T1000 (cell line): Measurements from ENCODE around the gene HSDL1.

Experiments
- DNase-seq: peaks from one replicate; lab custom pipeline; 2025; ENCODE audit warnings: mixed read lengths; lab: John Stamatoyannopoulos, UW

The HSDL1 gene

DNA sequence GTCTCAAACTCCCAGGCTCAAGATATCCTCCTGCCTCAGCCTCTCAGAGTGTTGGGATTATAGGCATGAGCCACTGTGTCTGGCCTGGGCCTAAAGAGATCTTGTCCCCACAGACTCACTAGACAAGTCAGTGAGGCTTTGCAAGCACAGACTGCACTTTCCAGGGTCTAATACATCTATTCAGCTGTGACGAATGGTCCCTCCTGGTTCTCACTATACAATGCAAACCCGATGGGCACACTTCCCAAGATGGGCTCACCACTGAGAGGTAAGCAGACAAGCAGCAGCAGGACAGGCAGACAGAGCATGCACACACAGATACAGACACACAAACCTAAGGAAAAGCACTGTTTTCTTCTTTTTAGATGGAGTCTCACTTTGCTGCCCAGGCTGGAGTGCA, 37.1 kb downstream of the HSDL1 start:
- DNase-seq, result no peak

DNA sequence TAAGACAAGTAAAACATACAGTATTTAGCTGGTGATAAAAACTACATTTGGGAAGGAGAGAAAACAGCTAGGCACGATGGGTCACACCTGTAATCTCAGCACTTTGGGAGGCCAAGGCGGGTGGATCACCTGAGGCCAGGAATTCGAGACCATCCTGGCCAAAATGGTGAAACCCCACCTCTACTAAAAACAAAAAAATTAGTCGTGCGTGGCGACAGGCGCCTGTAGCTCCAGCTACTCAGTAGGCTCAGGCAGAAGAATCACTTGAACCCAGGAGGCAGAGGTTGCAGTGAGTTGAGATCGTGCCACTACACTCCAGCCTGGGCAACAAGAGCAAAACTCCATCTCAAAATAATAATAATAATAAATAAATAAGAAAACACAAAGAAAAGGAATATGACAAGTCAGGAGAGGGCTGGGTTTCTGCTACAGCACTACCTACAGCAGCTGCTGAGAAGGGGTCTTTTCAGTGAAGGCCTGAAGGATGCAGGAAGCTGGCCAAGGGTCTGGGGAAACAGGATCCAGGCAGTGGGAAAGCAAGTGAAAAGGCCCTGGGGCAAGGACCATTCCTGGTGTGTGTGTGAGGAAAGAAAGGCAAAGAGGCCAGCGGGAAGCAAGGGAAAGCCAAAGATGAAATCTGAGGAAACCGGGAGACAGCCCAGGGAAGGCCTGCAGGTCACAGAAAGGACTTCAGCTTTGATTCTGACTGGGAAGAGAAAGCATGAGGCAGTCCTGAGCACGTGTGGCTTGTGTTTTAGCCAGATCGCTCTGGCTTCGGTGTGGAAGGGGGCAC, 38.8 kb downstream of the HSDL1 start:
- no peak for DNase-seq

DNA sequence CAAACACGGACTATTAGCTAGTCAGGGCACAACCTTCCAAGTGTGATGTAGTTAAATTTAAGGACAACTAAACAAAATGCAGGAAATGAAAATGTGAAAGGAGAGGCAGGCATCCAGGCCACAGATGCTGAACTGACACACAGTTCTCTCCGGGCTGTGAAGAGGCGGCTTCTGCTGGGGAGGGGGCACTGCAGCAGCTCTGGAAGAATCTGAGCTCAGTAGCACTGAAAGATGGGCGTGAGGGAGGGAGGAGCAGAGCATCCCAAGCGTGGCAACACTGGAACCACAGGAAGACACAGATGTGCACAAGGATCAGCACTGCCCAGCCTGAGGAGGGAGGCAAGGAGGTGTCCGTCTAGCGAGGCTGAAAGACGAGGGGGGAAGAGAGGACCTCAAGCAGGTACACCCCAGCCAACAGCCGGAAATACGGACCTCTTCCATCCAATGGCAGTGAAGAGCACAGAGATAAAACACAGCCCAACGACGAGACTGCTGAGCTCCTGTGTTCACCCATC, 39.6 kb downstream of the HSDL1 start:
- no peak for DNase-seq

DNA sequence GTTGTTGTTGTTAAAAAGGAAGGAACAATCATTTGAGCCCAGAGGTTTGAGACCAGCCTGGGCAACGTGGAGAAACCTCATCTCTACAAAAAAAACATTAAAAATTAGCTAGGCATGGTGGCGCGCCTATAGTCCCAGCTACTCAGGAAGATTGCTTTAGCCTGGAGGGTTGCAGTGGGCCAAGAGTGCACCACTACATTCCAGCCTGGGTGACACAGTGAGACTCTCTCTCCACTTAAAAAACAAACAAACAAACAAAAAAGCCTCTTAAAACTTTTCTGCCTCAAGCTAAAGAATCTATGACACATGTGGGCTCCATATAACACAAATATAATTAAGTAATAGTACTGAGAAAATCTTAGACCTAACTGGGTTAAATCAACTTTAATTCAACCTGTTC, 40.7 kb downstream of the HSDL1 start:
- DNase-seq, result no peak

DNA sequence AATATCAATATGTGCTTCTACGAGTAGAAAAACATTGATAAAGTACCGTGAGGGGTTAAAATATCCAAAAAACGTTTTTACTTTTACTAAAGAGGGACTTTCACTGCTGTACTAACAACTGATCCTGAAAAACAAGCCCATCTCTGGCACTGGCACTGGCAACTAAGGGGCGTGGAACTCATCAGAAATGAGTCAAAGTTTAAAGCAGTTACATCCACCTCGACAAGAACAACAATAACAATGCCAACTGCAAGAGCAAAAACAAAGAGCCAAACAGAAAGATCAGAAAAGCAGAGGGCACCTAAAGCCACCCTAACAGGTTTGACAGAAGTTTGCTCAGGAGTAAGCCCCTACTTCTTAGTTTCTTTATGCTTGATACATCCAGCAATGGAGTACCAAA, 41.3 kb downstream of the HSDL1 start:
- no peak for DNase-seq

DNA sequence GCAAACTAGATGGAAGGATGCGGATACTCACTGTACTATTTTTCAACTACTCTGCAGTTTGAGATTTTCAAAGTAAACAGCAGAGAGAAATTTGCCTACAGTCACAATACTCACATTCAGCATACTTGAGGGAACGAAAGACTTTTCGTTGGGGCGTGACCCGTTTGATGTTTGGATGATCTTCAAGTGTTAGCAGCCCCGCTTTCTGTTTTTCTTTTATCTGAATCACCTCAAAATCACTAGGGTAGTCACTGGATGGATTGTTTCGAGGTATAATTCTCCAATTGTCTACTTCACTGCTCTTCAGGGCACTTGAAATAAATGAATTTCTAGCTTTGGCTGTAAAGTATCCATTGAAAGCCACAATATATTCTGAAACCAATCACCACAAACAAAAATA, 46.0 kb downstream of the HSDL1 start:
- no peak for DNase-seq

DNA sequence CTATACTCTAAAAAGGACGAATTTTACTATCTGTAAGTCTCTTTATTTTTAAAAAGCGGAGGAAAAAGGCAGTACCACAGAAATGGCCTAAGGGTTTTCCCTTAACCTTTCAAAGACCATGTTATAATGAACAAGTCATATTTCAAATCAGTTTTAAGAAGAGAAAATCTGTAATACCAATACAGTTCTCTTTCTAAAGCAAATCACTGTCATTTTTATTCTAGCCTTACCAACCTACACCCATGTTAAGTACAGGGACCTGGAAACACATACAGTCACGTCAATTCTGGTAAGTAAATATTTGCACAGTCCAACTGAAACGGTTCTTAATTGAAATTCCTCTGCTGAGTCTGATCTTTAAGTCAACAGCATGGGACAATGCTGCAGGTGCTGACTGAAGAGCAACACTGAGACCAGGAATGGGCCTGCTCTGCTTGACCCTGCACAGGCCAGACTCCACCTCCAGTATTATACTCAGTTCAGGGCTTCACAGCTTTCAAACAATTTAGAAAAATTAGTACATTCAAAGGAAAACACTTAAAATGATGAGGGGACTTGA, 48.5 kb downstream of the HSDL1 start:
- no peak for DNase-seq

DNA sequence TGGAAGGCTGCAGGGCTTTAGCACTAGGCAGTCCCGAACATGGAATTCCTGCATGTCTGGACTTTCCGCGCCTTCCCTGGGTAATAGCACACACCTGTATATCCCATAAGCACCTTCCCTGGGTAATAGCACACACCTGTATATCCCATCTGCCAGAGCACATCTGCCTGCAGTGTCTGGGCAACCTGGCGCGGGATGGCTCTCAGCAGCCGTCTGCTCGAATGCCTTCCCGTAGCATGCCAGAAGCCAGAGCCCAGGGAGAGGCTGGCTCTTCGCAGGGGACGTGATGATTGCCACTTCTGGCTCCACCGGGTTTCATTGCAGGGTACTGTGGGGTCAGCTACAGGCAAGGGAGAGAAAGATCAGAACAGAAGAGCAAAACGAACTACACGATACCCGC, 49.5 kb downstream of the HSDL1 start:
- no peak for DNase-seq

DNA sequence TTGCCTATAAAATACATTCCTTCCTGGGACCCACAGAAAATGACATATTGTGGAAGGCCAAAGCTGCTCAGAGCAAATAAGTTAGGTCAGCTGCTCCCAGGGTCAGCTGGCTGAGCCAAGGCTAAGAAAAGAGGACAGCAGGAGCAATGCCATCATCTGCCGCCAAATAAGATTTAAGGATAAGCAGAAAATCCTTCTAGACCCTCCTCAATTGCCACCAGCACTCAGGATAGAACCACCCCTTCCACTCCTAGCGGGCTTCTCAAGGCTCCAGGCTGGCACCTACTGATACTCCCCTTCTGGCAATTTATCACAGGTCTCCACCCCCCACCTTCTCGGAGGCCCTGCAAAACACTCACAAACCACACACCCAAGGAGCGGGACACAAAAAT, 51.1 kb downstream of the HSDL1 start:
- no peak for DNase-seq

DNA sequence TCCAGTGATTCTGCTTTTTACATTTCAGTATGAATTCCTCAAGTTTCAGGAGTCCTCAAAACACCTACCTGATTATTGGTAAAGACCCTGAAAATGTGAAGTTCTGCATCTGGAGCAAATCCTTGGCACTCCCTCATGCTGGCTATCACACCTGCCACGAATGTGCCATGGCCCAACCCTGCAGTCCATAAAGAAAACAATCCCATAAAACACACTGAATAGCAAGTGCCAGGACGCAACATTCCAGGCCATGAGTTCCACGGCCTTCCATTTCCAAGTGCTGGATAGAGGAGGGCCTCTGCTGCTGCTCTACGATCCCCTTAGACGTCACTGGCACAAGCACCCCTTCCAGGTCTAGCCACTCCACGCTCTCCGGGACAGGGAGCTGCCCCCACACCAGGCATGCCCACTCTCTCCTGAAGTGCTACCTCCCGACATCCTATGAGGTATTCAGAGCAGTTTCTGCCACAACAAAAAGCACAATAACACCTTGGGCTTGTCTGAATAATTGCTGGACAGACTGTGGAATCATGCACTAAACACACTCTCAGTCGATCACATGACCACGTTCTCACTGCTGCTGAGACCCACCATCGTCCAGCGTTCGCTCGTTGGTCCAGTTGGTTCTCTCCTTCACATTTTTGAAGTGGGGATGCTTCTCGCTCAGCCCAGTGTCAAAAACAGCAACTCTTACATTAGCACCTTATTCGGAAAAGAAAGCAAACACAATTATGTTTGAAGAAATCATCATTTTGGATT, 51.7 kb downstream of the HSDL1 start:
- DNase-seq, result no peak

DNA sequence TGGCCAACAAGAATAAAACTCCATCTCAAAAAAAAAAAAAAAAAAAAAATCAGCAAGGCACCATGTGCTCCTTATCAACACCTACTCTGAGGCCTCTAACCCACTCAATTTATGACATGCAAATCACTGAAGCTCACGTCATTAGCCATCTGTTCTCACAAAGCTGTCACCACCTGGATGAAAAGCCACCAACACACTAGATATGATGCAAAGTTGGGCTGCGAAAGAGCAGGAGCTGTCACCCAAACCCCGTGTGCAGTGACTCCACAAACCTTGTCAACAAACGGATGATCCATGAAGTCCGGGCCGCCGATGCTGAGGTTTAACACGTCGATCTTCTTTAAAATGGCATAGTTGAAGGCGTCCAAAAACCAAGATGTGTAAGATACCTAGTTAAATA, 53.5 kb downstream of the HSDL1 start:
- no peak for DNase-seq

DNA sequence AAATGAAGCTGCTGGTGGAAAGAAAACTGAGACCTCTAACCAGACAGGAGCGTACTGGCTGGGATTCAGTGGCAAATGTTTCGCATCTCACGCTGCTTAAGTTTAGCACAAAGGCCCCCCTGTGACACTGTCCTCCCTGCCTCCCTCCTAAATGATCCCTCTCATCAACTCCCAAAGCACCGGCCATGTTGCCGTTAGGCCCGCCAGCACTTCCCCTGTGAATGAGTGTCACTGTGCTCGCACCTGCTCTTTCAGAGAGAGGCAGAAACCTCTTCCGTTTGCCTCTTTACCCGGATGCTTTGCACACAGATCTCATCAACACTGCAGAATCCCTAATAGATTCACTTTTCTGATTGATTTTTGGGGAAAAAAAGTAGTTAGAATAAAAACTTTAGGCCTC, 54.8 kb downstream of the HSDL1 start:
- DNase-seq, result no peak

DNA sequence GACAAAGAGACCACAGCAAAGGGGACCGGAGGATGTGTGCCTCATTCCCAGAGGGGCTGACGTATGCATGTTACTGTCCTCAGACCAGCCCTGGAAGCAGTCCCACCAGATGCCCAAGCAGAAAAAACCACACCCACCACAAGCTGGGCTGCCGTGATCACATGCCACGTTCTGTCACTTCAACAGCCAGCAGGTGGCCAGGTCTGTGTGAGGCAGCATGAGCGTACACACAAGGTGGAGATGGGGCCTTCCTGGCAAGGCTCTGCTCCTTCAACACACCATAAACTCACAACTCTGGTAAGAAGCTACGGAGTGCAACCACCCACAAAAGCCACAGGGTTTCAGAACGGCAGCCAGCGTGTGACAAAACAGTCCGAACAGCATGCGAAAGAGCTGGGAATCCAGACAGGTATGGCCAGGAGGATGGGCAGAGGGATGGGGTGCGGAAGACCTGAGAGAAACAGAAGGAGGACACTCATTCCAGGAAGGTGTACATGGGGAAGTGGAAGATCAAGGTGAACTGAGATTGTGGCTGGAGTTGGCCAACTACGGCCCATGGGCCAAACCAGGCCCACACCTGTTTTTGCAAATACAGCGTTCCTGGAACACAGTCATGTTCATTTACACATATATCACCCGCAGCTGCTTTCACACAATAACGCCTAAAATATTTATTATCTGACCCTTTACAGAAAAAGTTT, 56.1 kb downstream of the HSDL1 start:
- DNase-seq, result no peak

DNA sequence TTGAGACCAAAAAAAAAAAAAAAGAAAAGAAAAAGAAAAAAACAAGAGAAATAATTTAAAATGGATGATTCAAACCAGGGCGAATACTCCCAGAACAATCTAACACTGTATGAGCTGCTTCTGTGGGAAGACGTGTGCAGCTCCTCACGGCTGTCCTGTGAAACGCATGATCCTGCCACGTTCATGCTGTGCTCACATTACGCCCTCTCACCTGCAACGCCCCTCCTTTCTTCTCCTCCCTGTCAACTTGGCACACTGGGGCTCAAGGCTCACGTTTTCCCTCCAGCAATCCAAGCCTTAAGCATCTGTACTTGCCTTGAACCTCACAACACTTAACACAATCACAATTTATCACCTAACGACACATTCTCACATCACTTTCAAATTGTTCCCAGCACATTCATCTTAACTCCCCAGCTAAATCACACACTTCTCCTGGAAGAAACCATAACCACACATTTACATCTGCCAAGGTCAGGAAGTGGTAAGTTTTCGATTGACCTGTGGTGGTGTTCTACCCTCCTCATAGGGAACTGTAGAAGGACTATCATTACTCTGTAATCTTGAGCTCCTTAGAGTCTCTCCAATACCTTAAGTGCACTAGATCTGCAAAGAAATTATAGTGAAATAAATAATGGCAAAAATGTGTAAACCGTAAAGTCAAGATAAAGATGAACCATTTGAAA, 57.4 kb downstream of the HSDL1 start:
- no peak for DNase-seq

DNA sequence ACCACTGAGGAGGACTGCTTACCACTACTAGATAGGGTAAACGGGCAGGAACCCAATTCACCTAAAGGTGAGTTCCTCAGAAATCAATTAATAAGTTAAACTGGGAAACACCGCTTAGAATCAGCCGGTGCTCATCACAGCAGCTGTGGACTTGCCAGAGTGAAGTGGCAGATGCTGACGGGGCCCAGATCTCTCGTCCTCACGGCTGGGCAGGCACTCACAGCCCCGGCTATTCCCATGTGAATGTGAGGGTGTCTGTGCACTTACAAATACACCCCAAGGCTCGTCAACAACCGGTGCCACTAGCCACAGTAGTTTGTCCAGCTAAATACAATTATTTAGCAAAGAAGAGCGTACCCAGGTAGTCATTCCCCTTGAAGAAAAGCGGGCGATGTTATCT, 58.0 kb downstream of the HSDL1 start:
- no peak for DNase-seq

DNA sequence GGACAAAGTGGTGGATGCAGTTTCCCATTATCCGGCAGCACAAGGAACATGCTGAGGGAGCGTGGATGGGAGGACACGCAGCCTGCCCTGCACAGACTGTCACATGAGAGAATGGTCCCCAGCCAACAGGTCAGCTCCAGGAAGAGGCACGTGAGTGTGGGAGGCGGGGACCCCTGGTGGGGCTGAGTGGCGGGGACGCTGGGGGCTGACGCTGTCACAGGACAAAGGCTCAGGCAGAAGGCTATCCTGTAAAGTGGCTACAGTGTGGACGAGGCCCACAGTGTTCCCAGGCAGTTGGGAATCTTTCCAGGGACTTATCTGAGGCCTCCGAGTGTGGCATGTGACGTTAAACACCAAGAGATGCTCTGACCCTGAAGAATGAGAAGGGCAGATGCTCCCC, 58.6 kb downstream of the HSDL1 start:
- DNase-seq, result no peak

DNA sequence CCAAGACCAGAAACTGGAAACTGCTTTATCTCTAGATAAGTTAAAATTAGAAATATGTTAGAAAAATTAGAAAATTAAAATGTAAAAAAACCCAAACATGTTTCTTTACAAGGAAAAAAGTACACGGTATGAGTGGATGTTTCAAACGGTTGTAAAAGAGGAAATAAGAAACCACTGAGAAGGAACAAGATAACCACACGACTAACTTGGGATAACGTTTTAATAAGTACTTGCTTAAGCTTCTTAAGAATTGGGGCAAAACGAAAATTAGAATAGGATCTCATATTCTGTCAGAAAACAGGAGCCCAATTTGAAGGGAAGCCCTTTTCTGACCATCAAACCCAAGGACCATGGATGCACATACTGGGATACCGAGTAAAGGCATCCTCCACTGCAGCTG, 59.2 kb downstream of the HSDL1 start:
- DNase-seq, result no peak

DNA sequence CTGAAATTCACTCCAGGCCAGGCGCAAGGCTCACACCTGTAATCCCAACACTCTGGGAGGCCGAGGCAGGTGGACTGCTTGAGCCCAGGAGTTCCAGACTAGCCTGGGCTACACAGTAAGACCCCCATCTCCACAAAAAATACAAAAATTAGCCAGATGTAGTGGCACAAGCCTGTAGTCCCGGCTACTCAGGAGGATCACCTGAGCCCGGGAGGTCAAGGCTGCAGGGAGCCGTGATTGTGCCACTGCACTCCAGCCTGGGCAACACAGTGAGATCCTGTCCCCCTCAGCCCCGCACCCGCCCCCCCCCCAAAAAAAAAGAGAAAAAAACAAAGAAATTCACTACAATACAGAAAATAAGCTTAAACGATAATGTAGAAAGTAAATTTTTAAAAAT, 59.7 kb downstream of the HSDL1 start:
- DNase-seq, result no peak

DNA sequence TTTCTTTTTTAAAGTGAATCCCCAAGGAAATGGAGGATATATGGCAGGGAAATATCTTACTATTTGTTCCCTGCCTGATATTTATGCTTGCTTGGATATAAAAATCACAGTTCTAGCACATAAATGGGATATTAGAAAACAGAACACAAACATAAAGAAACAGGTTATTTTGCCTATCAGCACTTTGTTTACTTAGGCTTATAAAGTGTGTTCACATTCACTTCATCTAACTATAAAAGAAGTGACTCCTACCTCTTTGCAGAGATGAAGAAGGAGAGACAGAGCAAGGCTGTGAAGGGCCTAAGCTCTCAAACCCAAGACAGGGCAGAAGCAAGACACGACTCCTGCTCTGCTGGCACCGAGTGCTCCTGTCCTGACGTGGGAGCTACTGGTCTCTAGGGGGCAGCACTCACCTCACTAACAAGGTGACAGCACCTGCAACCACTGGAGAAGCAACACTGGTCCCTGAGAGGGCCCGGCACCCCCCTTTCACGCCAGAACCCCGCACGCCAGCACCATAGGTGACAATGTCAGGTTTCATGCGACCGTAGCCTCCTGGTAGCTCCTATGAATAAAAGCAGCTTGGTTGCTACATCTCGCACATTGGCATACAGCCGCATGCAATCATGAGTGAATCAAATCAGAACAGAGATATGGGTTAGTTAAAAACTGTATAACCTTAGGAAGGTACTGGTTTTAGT, 60.3 kb downstream of the HSDL1 start:
- no peak for DNase-seq

DNA sequence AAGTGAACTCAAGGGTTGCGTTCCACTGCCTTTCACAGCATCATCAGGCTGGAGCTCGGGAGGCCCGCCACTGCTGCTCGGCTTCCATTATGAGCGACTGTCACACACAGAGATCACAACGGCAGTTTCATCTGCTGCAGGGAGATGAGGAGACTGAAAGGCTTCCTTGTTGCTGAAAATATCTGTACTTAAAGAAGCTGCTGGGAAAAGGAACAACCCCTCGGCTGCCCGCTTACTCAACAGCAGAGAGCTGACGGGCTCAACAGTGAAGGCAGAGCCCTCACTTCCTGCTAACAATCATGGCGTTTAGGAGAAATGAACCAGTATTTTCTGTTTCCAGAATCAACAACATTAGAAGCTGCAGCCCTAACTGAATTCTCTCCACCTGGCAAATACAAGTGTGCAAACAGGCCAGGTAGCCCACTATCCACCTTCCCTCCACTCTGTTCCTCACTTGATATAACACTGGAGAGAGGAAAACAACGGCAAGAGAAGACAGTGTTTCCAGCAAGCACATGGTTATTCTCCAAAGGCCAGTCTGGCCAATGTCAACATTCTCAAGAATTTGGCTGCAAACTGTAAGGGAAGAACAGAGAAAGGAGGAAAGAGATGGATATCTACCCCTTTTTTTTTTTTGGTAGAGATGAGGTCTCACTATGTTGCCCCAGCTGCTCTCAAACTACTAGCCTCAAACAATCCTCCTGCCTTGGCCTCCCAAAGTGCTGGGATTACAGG, 62.0 kb downstream of the HSDL1 start:
- DNase-seq, result no peak

DNA sequence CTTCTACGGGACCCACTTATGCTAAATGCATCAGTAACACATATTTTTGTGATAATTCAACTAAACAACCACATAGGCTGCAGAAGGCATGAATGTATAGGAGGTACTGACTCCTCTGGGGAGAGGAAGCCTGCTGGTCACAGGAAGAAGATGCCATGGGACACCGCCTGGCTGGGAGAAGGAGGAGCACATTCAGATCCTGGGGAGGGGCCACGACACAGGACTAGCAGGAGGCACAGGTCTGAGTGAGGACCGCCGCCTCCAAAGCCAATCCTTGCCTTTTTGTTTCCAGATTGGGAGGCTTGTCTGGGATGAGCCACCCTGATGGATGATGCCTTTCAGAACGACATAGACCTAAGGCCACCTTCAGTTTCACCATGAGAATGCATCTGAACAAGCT, 62.9 kb downstream of the HSDL1 start:
- DNase-seq, result no peak
